PC-9 (cell line): ENCODE results near the gene PURB. TPM values are rescaled to one million over a fixed set of nuclear protein-coding genes. Genes with fewer than 3 reads are reported as not detected.
"Not testable (repeated sequence)": the region's sequence is repeated elsewhere in the genome, so short reads cannot be mapped to it uniquely, and the experiment has no call there.

ENCODE experiments used
- Bru-seq: library from RNA; stranded (reverse); fragments of 400-500 nt; gene quantifications from one replicate; lab custom pipeline; 2021; lab: Mats Ljungman, UMichigan
- BruChase-seq, 2 experiments: library from RNA; stranded (reverse); fragments of 400-500 nt; gene quantifications; one replicate each; lab custom pipeline; 2021; lab: Mats Ljungman, UMichigan
- BruUV-seq: library from RNA; stranded (reverse); fragments of 400-500 nt; replicated peaks from 2 replicates; lab custom pipeline; 2021; lab: Mats Ljungman, UMichigan
- CTCF ChIA-PET: fragments of 300-600 bp; sonication (Branson Sonifier 250); formaldehyde crosslinking; loops from one replicate; lab custom pipeline; 2022; ENCODE audit warnings: antibody characterized with exemption; lab: Charles Lee
- POLR2A ChIA-PET: fragments of 300-600 bp; sonication (Branson Sonifier 250); formaldehyde crosslinking; loops from one replicate; lab custom pipeline; 2022; ENCODE audit warnings: antibody characterized with exemption; ENCODE audit not compliant: unreplicated experiment; lab: Charles Lee
- DNase-seq, 2 experiments: peaks; one replicate each; pipeline versions ENCODE4 v3.0.0 to v3.0.0-alpha.2; 2015 to 2022; ENCODE audit warnings: mixed read lengths in 1 of 2
- H2AFZ ChIP-seq: fragments of 200-600 bp; sonication (generic); 2 replicates; pipeline ENCODE4 v1.8.1; 2017; ENCODE audit warnings: antibody characterized with exemption
- H3F3A ChIP-seq: fragments of 200-600 bp; sonication (generic); 2 replicates; pipeline ENCODE4 v1.8.1; 2017; ENCODE audit warnings: antibody characterized with exemption, mild to moderate bottlenecking, low read depth; ENCODE audit not compliant: insufficient read depth
- H3K27ac ChIP-seq: fragments of 200-600 bp; sonication (generic); 2 replicates; pipeline ENCODE4 v1.6.1; 2016; ENCODE audit warnings: mixed run types
- H3K27me3 ChIP-seq: fragments of 200-600 bp; sonication (generic); 2 replicates; pipeline ENCODE4 v1.6.1; 2016; ENCODE audit warnings: low read depth, mixed run types; ENCODE audit not compliant: insufficient read depth
- H3K36me3 ChIP-seq: fragments of 200-600 bp; sonication (generic); 2 replicates; pipeline ENCODE4 v1.6.1; 2016; ENCODE audit warnings: low read depth, mixed run types
- H3K4me1 ChIP-seq: fragments of 200-600 bp; sonication (generic); replicated peaks from 2 replicates; pipeline ENCODE4 v1.6.1; 2016; ENCODE audit warnings: mixed run types; ENCODE audit not compliant: insufficient read depth
- H3K4me2 ChIP-seq: fragments of 200-600 bp; sonication (generic); 2 replicates; pipeline ENCODE4 v1.6.1; 2017; ENCODE audit warnings: mixed run types
- H3K4me3 ChIP-seq: fragments of 200-600 bp; sonication (generic); 2 replicates; pipeline ENCODE4 v1.6.1; 2016; ENCODE audit warnings: mixed run types
- H3K79me2 ChIP-seq: fragments of 200-600 bp; sonication (generic); 2 replicates; pipeline ENCODE4 v1.6.1; 2017; ENCODE audit warnings: low read depth, mixed run types
- H3K9me2 ChIP-seq: fragments of 200-600 bp; sonication (generic); 2 replicates; pipeline ENCODE4 v1.8.1; 2017; ENCODE audit warnings: mild to moderate bottlenecking; ENCODE audit not compliant: insufficient read depth
- H3K9me3 ChIP-seq: fragments of 200-600 bp; sonication (generic); 2 replicates; pipeline ENCODE4 v1.8.1; 2016; ENCODE audit warnings: low read depth; ENCODE audit not compliant: insufficient read depth
- H4K20me1 ChIP-seq: fragments of 200-600 bp; sonication (generic); 2 replicates; pipeline ENCODE4 v1.8.1; 2017; ENCODE audit not compliant: insufficient read depth
- EZH2 ChIP-seq: fragments of 200-600 bp; sonication (generic); IDR thresholded peaks from 2 replicates; pipeline ENCODE4 v1.8.0; 2017; ENCODE audit warnings: antibody characterized with exemption, low read depth
- intact Hi-C: fragments of 100-400 bp; cut with micrococcal nuclease; formaldehyde crosslinking; loops from one replicate; pipeline ENCODE4 v1.10.0; 2022; ENCODE audit not compliant: unreplicated experiment
- long read RNA-seq: library from polyadenylated mRNA; stranded (forward); transcript quantifications from one replicate; pipeline ENCODE4 v2.0.0, GENCODE V29; 2022
- total RNA-seq: library from RNA; stranded (reverse); gene quantifications from 2 replicates; pipeline ENCODE4 v1.2.3, GENCODE V29; 2021
- TF ChIP-seq, protein P1 (sequence below): fragments of 200-600 bp; sonication (generic); conservative IDR thresholded peaks from 2 replicates; pipeline ENCODE4 v1.6.1; 2017; ENCODE audit warnings: mixed run types, antibody characterized with exemption, mild to moderate bottlenecking, moderate library complexity

PURB gene
- total RNA-seq (33.1 and 38.2 TPM in 2 replicates), Bru-seq, nascent RNA (percentile 97 among the genes with signal in this experiment), BruChase-seq, experiment 1, labeled RNA remaining after a 2-hour chase (percentile 100 among the genes with signal in this experiment), BruChase-seq, experiment 2, labeled RNA remaining after a 6-hour chase (percentile 99 among the genes with signal in this experiment)
- long read RNA-seq, full-length matches to known transcripts: 58 of 58 reads
- long read RNA-seq, partial matches to known transcripts: 0 of 58 reads
- long read RNA-seq, other reads (novel, unspliced or antisense): 0 of 58 reads

DNA sequence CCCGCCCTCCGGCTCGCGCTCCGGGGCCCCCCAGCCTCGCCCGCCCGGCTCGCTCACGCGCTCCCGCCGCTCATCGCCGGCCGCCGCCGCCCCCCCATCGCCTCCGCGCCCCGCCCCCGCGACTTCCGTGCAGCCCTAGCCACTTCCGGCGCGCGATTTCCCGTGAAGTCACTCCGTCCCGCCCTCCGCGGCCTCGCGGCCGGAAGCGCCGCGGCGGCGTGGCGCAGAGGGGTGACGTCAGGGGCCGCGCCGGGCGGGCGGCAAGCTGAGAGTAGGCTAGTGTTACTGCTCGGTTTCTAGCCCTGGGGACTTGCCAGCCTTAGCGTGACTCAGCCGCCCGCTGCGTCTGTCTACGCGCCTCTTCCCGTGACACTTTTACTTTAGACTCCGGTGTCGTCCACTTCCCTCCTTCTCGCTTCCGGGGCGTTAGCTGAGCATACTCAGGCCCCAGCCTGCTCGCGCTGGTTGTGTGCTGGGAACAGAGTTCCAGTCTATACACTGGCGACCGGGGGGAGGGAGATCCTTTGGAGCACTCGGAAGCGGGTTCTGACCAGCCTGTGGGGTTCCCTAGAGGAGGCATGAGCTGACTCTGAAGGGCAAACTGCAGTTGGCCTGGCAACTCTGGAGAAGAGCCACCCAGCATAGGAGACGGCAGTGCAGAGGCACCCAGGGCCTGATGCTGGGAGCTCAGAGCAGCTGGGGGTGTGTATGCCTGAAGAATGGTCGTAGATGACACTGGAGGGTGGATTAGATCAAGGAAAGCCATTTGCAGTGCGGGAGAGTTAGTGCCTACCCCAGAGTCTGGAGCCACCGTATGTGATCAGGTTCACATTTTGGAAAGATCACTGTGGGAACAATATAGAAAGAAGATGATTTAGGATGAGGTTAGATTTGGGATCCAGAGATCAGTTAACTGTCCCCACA lies at the start of gene PURB:
Gene PURB, minus strand, starts transcription at position 137 of the 924 bp plus-strand sequence. CDS start 182 bp downstream, outside the sequence.
- Histone ChIP-seq H3K9me3 (no peaks in the 10 kb centered on the region; the same call in 1 of the 2 replicates), H2AFZ (peak within 1 kb of the TSS; percentile 82), H3K79me2 (peaks cover 55% of the 10 kb centered on the region), H3K4me2 (peak within 1 kb of the TSS; percentile 95), H3K27me3 (no peaks in the 10 kb centered on the region), H4K20me1 (peaks cover 38% of the 10 kb centered on the region), H3K36me3 (peaks cover 30% of the 10 kb centered on the region), H3K27ac (peak within 1 kb of the TSS; percentile 96), H3K4me3 (peak within 1 kb of the TSS; percentile 77), H3F3A (peaks cover 38% of the 10 kb centered on the region), H3K4me1 (peaks cover 44% of the 10 kb centered on the region), H3K9me2 (no peaks in the 10 kb centered on the region)
- intact Hi-C loops: loop anchor here (1.0 kb wide), 3 partner anchors 28 to 226 kb away; partner anchors contain the start of gene TBRG4
- TF ChIP-seq EZH2: no peak
- TF ChIP-seq, protein P1, sequence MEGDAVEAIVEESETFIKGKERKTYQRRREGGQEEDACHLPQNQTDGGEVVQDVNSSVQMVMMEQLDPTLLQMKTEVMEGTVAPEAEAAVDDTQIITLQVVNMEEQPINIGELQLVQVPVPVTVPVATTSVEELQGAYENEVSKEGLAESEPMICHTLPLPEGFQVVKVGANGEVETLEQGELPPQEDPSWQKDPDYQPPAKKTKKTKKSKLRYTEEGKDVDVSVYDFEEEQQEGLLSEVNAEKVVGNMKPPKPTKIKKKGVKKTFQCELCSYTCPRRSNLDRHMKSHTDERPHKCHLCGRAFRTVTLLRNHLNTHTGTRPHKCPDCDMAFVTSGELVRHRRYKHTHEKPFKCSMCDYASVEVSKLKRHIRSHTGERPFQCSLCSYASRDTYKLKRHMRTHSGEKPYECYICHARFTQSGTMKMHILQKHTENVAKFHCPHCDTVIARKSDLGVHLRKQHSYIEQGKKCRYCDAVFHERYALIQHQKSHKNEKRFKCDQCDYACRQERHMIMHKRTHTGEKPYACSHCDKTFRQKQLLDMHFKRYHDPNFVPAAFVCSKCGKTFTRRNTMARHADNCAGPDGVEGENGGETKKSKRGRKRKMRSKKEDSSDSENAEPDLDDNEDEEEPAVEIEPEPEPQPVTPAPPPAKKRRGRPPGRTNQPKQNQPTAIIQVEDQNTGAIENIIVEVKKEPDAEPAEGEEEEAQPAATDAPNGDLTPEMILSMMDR: no peak
- ChIA-PET POLR2A (interaction anchor here (0.5 to 0.8 kb wide), 5 partner anchors 12 to 103 kb away, joined by 3 to 5 read pairs (median 3); no protein-coding TSS in a partner anchor), CTCF (interaction anchor here (0.6 to 0.8 kb wide), 2 partner anchors 27 to 36 kb away, joined by 6 to 13 read pairs; no protein-coding TSS in a partner anchor)
- TSS peak; percentile 86 for BruUV-seq
- DNase-seq: peak; percentile 97 to 98

DNA sequence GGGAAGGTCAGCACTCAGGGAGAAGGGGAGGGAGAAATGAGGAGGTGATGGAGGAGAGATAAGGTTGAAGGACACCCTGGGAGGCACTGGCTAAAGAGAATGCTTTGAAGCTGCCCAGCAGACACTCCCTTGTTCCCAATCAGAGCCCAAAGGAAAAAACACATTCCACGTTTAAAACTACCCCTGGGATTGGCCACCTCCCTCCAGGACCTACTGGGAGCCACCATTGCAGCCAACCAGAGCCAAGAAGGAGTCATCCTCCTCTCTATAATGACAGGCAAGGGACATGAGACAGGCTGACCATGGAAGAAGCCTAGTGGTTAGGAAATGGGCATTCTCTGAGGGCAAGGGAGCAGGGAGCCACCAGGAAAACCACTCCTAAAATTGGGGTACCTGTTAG lies 49.7 kb upstream of the PURB start:
- H3K27me3 ChIP-seq: 0 out of 2 replicates have a peak, but pooled peaks cover 2% of the 10 kb centered on the region
- no TSS peak for BruUV-seq

DNA sequence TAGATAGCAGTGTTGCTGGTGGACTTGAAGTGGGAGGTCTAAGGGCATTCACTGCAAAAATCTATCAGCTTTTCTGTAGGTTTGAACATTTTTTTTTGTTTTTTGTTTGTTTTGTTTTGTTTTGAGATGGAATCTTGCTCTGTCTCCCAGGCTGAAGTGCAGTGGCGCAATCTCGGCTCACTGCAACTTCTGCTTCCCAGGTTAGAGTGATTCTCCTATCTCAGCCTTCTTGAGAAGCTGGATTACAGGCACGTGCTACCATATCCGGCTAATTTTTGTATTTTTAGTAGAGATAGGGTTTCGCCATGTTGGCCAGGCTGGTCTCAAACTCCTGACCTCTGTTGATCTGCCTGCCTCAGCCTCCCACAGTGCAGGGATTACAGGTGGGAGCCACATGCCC lies 49.2 kb upstream of the PURB start:
- POLR2A ChIA-PET, H3K9me2 ChIP-seq, H3K79me2 ChIP-seq, BruUV-seq, H3K27me3 ChIP-seq, H3K9me3 ChIP-seq, intact Hi-C loops, H3K27ac ChIP-seq, DNase-seq, H3K4me1 ChIP-seq, H3K4me3 ChIP-seq, H3K4me2 ChIP-seq, H2AFZ ChIP-seq, H3K36me3 ChIP-seq, H3F3A ChIP-seq, H4K20me1 ChIP-seq: not testable (repeated sequence)
- CTCF ChIA-PET: interaction anchor here (0.7 kb wide), 1 partner anchor 53 kb away, joined by 7 read pairs; no protein-coding TSS in a partner anchor

More for the DNA sequence above, 49.7 kb upstream of the PURB start:
- no peak overlapping the region for H2AFZ ChIP-seq
- H3K4me3 ChIP-seq: no peak overlapping the region
- no peaks in the 10 kb centered on the region for H3K9me2 ChIP-seq
- CTCF ChIA-PET: no interaction called here
- TF ChIP-seq, protein P1: no peak
- no peak for TF ChIP-seq EZH2
- POLR2A ChIA-PET: no interaction called here
- no peak for DNase-seq
- no peaks in the 10 kb centered on the region for H3K4me1 ChIP-seq
- H3K27ac ChIP-seq: no peak overlapping the region
- H3K36me3 ChIP-seq: no peaks in the 10 kb centered on the region
- H4K20me1 ChIP-seq: no peaks in the 10 kb centered on the region
- H3K9me3 ChIP-seq: no peaks in the 10 kb centered on the region
- H3K79me2 ChIP-seq: no peaks in the 10 kb centered on the region
- intact Hi-C loops: no loop called here
- H3K4me2 ChIP-seq: no peak overlapping the region
- no peaks in the 10 kb centered on the region for H3F3A ChIP-seq
